NCI-H1417 (cell line): Measurements from ENCODE around the gene CHFR.
"Not testable (repeated sequence)": the region's sequence is repeated elsewhere in the genome, so short reads cannot be mapped to it uniquely, and the experiment has no call there.

Source experiments
- DNase-seq, 3 experiments: peaks; one replicate each; lab custom pipeline; 2025; lab: John Stamatoyannopoulos, UW

CHFR gene

GRCh38 chr12:132809391-132809790 is 78.0 kb downstream of the CHFR start:
- peak in 2 of 3 experiments; percentile 5 to 12 for DNase-seq

- no peak for DNase-seq
Measured at GRCh38 chr12:132807295-132808092, 79.9 kb downstream of the CHFR start.

- DNase-seq: no peak
Measured at GRCh38 chr12:132806857-132807256, 80.5 kb downstream of the CHFR start.

- no peak for DNase-seq
Measured at GRCh38 chr12:132804426-132804861, 83.0 kb downstream of the CHFR start.

- DNase-seq: no peak
Measured at GRCh38 chr12:132803888-132804287, 83.5 kb downstream of the CHFR start.

- no peak for DNase-seq
Measured at GRCh38 chr12:132803125-132803524, 84.3 kb downstream of the CHFR start.

- no peak for DNase-seq
Measured at GRCh38 chr12:132801741-132802140, 85.7 kb downstream of the CHFR start.

- DNase-seq: no peak
Measured at GRCh38 chr12:132798836-132799235, 88.6 kb downstream of the CHFR start.

GRCh38 chr12:132797820-132798570 is 89.4 kb downstream of the CHFR start:
- DNase-seq: no peak

GRCh38 chr12:132795847-132796246 is 91.6 kb downstream of the CHFR start:
- DNase-seq: no peak

GRCh38 chr12:132791940-132792339 is 95.5 kb downstream of the CHFR start:
- DNase-seq: not testable (repeated sequence)

- DNase-seq: no peak
Measured at GRCh38 chr12:132789099-132789471, 98.3 kb downstream of the CHFR start.

- no peak for DNase-seq
Measured at GRCh38 chr12:132788375-132789098, 98.9 kb downstream of the CHFR start.

- no peak for DNase-seq
Measured at GRCh38 chr12:132787877-132788276, 99.5 kb downstream of the CHFR start.

- no peak for DNase-seq
Measured at GRCh38 chr12:132786192-132786591, 101.2 kb downstream of the CHFR start.

GRCh38 chr12:132784580-132784979 is 102.8 kb downstream of the CHFR start:
- no peak for DNase-seq

- DNase-seq: no peak
Measured at GRCh38 chr12:132783917-132784531, 103.4 kb downstream of the CHFR start.
